ENCODE results near the gene WRAP73. TPM values are rescaled to one million over a fixed set of nuclear protein-coding genes. Genes with fewer than 3 reads are reported as not detected.

WRAP73 gene
- total RNA-seq, 2 experiments from 2014 or later = 22.3 to 22.7 TPM

DNA sequence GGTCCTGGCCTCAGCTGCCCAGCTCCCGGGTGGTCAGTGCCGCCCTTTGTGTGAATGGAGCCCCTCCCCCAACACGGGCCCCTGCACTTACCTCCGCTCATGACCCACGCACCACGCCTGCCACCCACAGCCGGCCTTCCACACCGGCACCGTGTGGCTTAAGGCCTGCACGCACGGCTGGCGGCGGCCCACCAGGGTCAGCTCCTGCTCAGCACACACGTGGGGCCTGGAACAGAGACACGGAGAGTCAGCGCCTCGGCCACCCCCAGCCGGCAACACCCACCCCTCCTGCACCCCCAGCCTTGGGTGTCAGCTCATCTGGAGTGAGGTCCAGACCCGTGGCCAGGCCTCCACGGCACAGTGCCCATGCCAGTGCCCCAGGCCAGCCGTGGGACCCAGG, 47.5 kb downstream of the WRAP73 start:
- CTCF ChIA-PET = no interaction called here
- POLR2A ChIA-PET = no interaction called here
- no peak for ATAC-seq (ENCODE audit: poor library complexity)

GRCh38 chr1:3601743-3602142, 48.2 kb downstream of the WRAP73 start:
- DNase-seq (no peak), ATAC-seq (ENCODE audit: poor library complexity) (no peak)
- H3K9me3 ChIP-seq (ENCODE audit: control insufficient read depth in 1 of 2, insufficient read depth in 1 of 2, low read length in 2 of 2) = peaks cover 0 to 8% of the 10 kb centered on the region in 2 experiments
- no peaks in the 10 kb centered on the region for H3K36me3 Mint-ChIP-seq (ENCODE audit: low read depth)
- no peaks in the 10 kb centered on the region for H3K27me3 Mint-ChIP-seq
- H3K4me1 Mint-ChIP-seq (ENCODE audit: low read depth) = peaks cover 16% of the 10 kb centered on the region
- TF ChIP-seq CTCF (IDR thresholded peaks at IDR 0.05) = no peak
- peaks cover 0 to 2% of the 10 kb centered on the region in 2 experiments for H3K27me3 ChIP-seq (ENCODE audit: control insufficient read depth in 1 of 2, insufficient read depth in 2 of 2, low read length in 2 of 2)
- ChIA-PET POLR2A (no interaction called here), CTCF (no interaction called here)
- H3K4me3 ChIP-seq (ENCODE audit: low read length) = no peak overlapping the region
- no peaks in the 10 kb centered on the region for H3K36me3 ChIP-seq (ENCODE audit: insufficient read depth, low read length)
- no peak overlapping the region for H3K27ac ChIP-seq (ENCODE audit: low read depth in 1 of 2, low read length in 2 of 2)
- H3K9me3 Mint-ChIP-seq = no peaks in the 10 kb centered on the region
- intact Hi-C loops (cut with DNase I, micrococcal nuclease) = no loop called here
- H3K4me1 ChIP-seq (ENCODE audit: insufficient read depth, low read length) = peaks cover 33% of the 10 kb centered on the region
- no peak overlapping the region for H3K4me3 Mint-ChIP-seq
- H3K27ac Mint-ChIP-seq = no peak overlapping the region

More for the DNA sequence above, 47.5 kb downstream of the WRAP73 start:
- no peaks in the 10 kb centered on the region for H3K36me3 ChIP-seq (ENCODE audit: insufficient read depth, low read length)
- Mint-ChIP-seq H3K4me3 (no peak overlapping the region), H3K27me3 (no peaks in the 10 kb centered on the region), H3K4me1 (ENCODE audit: low read depth) (peaks cover 11% of the 10 kb centered on the region), H3K9me3 (no peaks in the 10 kb centered on the region), H3K36me3 (ENCODE audit: low read depth) (no peaks in the 10 kb centered on the region), H3K27ac (no peak overlapping the region)
- no peak for DNase-seq
- intact Hi-C loops (cut with DNase I, micrococcal nuclease) = no loop called here
- peaks cover 26% of the 10 kb centered on the region for H3K4me1 ChIP-seq (ENCODE audit: insufficient read depth, low read length)
- no peak for TF ChIP-seq CTCF (IDR thresholded peaks at IDR 0.05)
- no peak overlapping the region for H3K27ac ChIP-seq (ENCODE audit: low read depth in 1 of 2, low read length in 2 of 2)
- H3K9me3 ChIP-seq (ENCODE audit: control insufficient read depth in 1 of 2, insufficient read depth in 1 of 2, low read length in 2 of 2) = peaks cover 0 to 8% of the 10 kb centered on the region in 2 experiments
- H3K27me3 ChIP-seq (ENCODE audit: control insufficient read depth in 1 of 2, insufficient read depth in 2 of 2, low read length in 2 of 2) = peaks cover 0 to 2% of the 10 kb centered on the region in 2 experiments
- no peak overlapping the region for H3K4me3 ChIP-seq (ENCODE audit: low read length)

GRCh38 chr1:3600354-3600753, 49.5 kb downstream of the WRAP73 start:
- ATAC-seq (ENCODE audit: poor library complexity) = no peak
- H3K27ac Mint-ChIP-seq = no peak overlapping the region
- POLR2A ChIA-PET = interaction anchor here (0.8 kb wide), 1 partner anchor 1035 kb away, joined by 3 read pairs; no protein-coding TSS in a partner anchor
- no peaks in the 10 kb centered on the region for H3K27me3 Mint-ChIP-seq
- Histone ChIP-seq H3K9me3 (ENCODE audit: control insufficient read depth in 1 of 2, insufficient read depth in 1 of 2, low read length in 2 of 2) (peaks cover 0 to 8% of the 10 kb centered on the region in 2 experiments), H3K4me3 (ENCODE audit: low read length) (no peak overlapping the region), H3K27ac (ENCODE audit: low read depth in 1 of 2, low read length in 2 of 2) (no peak overlapping the region), H3K27me3 (ENCODE audit: control insufficient read depth in 1 of 2, insufficient read depth in 2 of 2, low read length in 2 of 2) (peaks cover 0 to 2% of the 10 kb centered on the region in 2 experiments), H3K36me3 (ENCODE audit: insufficient read depth, low read length) (no peaks in the 10 kb centered on the region), H3K4me1 (ENCODE audit: insufficient read depth, low read length) (peaks cover 34% of the 10 kb centered on the region)
- no peak for DNase-seq
- H3K36me3 Mint-ChIP-seq (ENCODE audit: low read depth) = no peaks in the 10 kb centered on the region
- TF ChIP-seq CTCF (IDR thresholded peaks at IDR 0.05) = no peak
- no peaks in the 10 kb centered on the region for H3K9me3 Mint-ChIP-seq
- intact Hi-C loops (cut with DNase I, micrococcal nuclease) = no loop called here
- CTCF ChIA-PET = no interaction called here
- no peak overlapping the region for H3K4me3 Mint-ChIP-seq
- H3K4me1 Mint-ChIP-seq (ENCODE audit: low read depth) = peaks cover 19% of the 10 kb centered on the region
